Pancreas (tissue), 10 donors: ENCODE data around the gene CD34. TPM values are rescaled to one million over a fixed set of nuclear protein-coding genes. Genes with fewer than 3 reads are reported as not detected.
A peak's percentile ranks its signal among the peaks of the same experiment; 100 is the strongest.

ENCODE experiments used
- ATAC-seq, 4 donors: fragments of 200-7000 bp; cut with Tn5 transposase; one replicate each; pipeline versions ENCODE4 v1.8.0 to v1.9.1; 2020; ENCODE audit warnings: mild to moderate bottlenecking in 4 of 4, moderate library complexity in 4 of 4
- DNase-seq, 6 donors: peaks; one replicate each; pipeline ENCODE4 v3.0.0-alpha.2; 2020
- FAIRE-seq: peaks from 2 replicates; lab custom pipeline; 2012; peaks lifted over from hg19 to GRCh38; lab: Jason Lieb, UNC
- H3K27ac ChIP-seq, 4 donors: fragments of 200-600 bp; sonication (generic); 1 replicate in 3 of 4; 2 replicates in 1 of 4; pipeline versions ENCODE4 v1.5.0 to v1.8.0; 2020
- H3K27me3 ChIP-seq, 4 donors: fragments of 200-600 bp; one replicate each; pipeline ENCODE4 v1.8.0; 2021
- H3K36me3 ChIP-seq, 3 donors: fragments of 200-600 bp; sonication (generic) in 1 of 3; one replicate each; pipeline versions ENCODE4 v1.5.0 to v1.8.0; 2020 to 2021
- H3K4me1 ChIP-seq, 3 donors: fragments of 200-600 bp; one replicate each; pipeline ENCODE4 v1.8.0; 2021
- H3K4me3 ChIP-seq, 4 donors: fragments of 200-600 bp; sonication (generic) in 2 of 4; one replicate each; pipeline versions ENCODE4 v1.5.0 to v1.8.0; 2020 to 2021
- H3K9me3 ChIP-seq, 4 donors: fragments of 200-600 bp; one replicate each; pipeline ENCODE4 v1.8.0; 2021
- whole genome bisulfite sequencing, 2 donors: extraction: QIAGEN DNeasy Blood & Tissue Kit; methylation state at CpG; one replicate each; pipeline ENCODE4 v1.1.7; 2013; 5-methylcytosine and 5-hydroxymethylcytosine counted together
- intact Hi-C, 3 donors: fragments of 100-400 bp; cut with DNase I; formaldehyde crosslinking; loops; one replicate each; pipeline versions ENCODE4 v1.11.1 to v1.14.2; 2022
- polyA plus RNA-seq, 2 donors: library from polyadenylated mRNA; stranded (reverse); fragments of 200-250 nt; gene quantifications; one replicate each; pipeline ENCODE4 v1.2.3, GENCODE V29; 2013
- total RNA-seq, 6 donors: library from RNA; stranded (reverse); fragmentation: NEBNext Ultra II Directional in 4 of 6; extraction: Animal tissue kit (Norgen Biotek cat#: 25700) in 4 of 6; gene quantifications; one replicate each; pipeline versions ENCODE4 v1.2.1 to v1.2.4, GENCODE V29; 2021 to 2023
- TF ChIP-seq, protein P1 (sequence below), 4 donors: fragments of 200-600 bp; sonication (generic) in 3 of 4; IDR thresholded peaks; one replicate each; pipeline versions ENCODE4 v1.5.0 to v1.8.0; 2021; ENCODE audit warnings: antibody characterized with exemption in 4 of 4
- donor health status: healthy with polysubstance abuse.
- donor health status: DM: no; HTN: no; CAD: no; lungs with moderate emphysema.
- donor health status: DM: no; HTN: no; CAD: no.
- donor health status: control.
- donor health status: control.
- donor health status: Bipolar disorder and iron deficiency.
- donor health status: DM: yes; HTN: yes; CAD: no.
- donor health status: DM: no; HTN: no; CAD: no.
- donor health status: DM: no; HTN: no; CAD: no.
- donor health status: DM: yes; HTN: yes; CAD: no.

The CD34 gene
- total and polyA plus RNA-seq, 8 donors, result 5.2 to 11.9 (median 8.1) TPM

DNA sequence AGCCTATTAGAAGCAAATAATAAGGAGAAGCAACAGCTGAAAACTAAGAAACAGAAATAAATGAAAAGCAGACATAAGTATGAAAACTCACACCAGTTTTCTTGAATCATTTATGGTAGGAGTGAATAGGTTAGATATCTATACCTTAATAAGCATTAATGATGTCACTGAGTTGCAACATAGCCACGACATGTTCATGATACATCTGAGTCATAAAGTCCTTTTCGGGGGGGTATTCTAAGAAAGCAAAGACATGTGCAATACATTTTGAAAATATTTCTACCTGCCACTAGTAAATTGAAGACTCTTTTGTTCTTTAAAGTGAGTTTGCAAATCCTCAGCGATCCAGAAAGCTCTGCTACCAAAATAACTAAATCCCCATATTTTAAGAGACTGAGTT, 7.2 kb downstream of the CD34 start:
- ATAC-seq (no peak), DNase-seq (no peak), FAIRE-seq (no peak)
- Histone ChIP-seq H3K27me3 (peaks cover 0 to 2% (median 0%) of the 10 kb centered on the region in 4 donors), H3K9me3 (no peaks in the 10 kb centered on the region), H3K4me1 (no peaks in the 10 kb centered on the region), H3K4me3 (no peak overlapping the region), H3K27ac (no peak overlapping the region), H3K36me3 (no peaks in the 10 kb centered on the region)
- TF ChIP-seq, protein P1, sequence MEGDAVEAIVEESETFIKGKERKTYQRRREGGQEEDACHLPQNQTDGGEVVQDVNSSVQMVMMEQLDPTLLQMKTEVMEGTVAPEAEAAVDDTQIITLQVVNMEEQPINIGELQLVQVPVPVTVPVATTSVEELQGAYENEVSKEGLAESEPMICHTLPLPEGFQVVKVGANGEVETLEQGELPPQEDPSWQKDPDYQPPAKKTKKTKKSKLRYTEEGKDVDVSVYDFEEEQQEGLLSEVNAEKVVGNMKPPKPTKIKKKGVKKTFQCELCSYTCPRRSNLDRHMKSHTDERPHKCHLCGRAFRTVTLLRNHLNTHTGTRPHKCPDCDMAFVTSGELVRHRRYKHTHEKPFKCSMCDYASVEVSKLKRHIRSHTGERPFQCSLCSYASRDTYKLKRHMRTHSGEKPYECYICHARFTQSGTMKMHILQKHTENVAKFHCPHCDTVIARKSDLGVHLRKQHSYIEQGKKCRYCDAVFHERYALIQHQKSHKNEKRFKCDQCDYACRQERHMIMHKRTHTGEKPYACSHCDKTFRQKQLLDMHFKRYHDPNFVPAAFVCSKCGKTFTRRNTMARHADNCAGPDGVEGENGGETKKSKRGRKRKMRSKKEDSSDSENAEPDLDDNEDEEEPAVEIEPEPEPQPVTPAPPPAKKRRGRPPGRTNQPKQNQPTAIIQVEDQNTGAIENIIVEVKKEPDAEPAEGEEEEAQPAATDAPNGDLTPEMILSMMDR (IDR thresholded peaks at IDR 0.05), result no peak
- intact Hi-C loops, result no loop called here
- WGBS, 2 donors, result 75 to 81% methylated on average over 3 of the region's 3 CpGs

DNA sequence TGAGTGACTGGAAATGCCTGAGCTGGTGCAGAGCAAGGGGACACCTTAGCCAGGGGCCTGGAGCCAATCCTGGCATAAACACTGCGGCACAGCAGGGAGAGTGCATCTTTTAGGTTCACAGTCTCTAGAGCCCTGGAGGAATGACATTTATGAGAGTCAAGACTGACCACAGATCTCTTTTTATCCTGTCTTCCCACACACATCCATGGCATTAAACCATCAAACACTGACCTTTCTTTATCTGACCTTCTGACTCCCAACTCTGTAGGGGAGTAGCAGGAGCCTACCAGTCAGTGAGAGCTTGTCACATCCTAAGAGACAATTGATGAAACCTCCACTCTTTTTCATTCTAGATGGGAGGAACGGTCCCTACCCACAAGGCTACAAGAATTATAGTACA, 7.9 kb downstream of the CD34 start:
- Histone ChIP-seq H3K4me3 (no peak overlapping the region), H3K27ac (no peak overlapping the region), H3K27me3 (peaks cover 0 to 2% (median 0%) of the 10 kb centered on the region in 4 donors), H3K36me3 (no peaks in the 10 kb centered on the region), H3K9me3 (no peaks in the 10 kb centered on the region), H3K4me1 (no peaks in the 10 kb centered on the region)
- no peak for DNase-seq
- WGBS, 2 donors, result 76% methylated on average over 2 of the region's 2 CpGs
- no peak for ATAC-seq
- FAIRE-seq, result no peak
- TF ChIP-seq, protein P1 (IDR thresholded peaks at IDR 0.05), result no peak
- intact Hi-C loops, result no loop called here

DNA sequence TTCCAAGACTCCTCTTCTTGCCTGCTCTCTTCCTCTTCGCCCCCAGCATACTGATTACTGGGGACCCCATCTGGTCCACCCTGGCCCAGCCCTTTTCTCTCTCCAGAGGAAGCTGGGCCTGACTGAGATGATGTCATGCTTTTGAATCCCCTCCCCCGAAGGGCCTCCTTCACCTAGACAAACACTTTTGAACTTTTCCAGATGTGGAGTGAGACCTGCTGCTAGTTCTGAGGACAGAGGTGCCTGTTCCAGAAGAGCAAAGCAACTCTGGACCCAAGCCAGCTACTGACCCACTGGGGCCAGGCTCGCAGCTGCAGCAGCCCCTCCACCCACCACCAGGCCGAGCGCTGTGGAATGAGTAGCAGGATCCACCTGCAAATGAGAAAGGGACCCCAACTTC, 8.4 kb downstream of the CD34 start:
- no peak for FAIRE-seq
- TF ChIP-seq, protein P1 (IDR thresholded peaks at IDR 0.05), result no peak
- Histone ChIP-seq H3K9me3 (no peaks in the 10 kb centered on the region), H3K27me3 (peaks cover 0 to 2% (median 0%) of the 10 kb centered on the region in 4 donors), H3K27ac (no peak overlapping the region), H3K4me1 (no peaks in the 10 kb centered on the region), H3K36me3 (no peaks in the 10 kb centered on the region), H3K4me3 (no peak overlapping the region)
- no peak for ATAC-seq
- intact Hi-C loops, result no loop called here
- DNase-seq, result peak in 1 of 6 donors; percentile 36
- 75 to 84% methylated on average over 5 of the region's 5 CpGs for WGBS, 2 donors

DNA sequence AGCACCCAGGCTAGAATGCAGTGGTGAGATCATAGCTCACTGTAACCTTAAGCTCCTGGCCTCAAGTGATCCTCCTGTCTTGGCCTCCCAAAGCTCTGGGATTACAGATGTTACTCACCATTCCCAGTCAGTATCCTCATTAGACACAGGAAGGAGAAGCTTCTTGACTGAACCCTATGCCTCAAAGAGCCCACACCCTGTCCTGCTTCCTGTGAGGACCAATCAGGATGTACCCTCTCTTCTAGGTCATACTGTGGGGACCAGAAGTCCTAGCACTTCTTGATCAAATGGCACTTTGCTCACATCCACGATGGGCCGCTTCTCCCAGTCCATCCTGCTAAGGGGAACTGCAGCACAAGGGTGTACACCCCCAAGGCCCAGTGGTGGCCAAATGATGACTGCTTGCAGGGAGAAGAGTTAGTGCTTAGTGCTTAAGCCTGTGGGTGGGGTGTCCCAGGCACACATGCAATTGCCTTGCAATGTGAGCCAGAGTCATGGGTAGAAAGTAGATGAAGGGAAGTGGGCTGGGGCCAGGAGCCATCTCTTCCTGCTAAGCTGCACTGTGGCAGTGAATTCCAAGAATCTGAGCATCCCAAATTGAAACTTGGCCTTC, 9.8 kb downstream of the CD34 start:
- DNase-seq, result no peak

DNA sequence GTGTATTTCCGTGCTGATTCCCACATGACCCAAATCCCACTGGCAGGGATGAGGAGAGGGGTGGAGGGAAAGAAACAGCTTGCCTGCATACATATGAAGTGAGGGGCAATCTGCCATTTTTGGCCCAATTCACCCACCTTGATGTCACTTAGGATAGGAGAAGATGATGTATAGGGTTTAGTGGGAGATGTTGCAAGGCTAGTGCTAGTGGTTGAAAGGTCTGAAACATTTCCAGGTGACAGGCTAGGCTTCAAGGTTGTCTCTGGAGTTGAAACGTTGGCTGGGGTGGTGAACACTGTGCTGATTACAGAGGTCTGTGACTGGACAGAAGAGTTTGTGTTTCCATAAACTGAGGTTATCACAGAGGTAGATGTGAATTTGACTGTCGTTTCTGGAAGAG, 12.1 kb downstream of the CD34 start:
- Histone ChIP-seq H3K4me3 (no peak overlapping the region), H3K4me1 (no peaks in the 10 kb centered on the region), H3K9me3 (no peaks in the 10 kb centered on the region), H3K27me3 (no peaks in the 10 kb centered on the region), H3K27ac (no peak overlapping the region), H3K36me3 (no peaks in the 10 kb centered on the region)
- TF ChIP-seq, protein P1 (IDR thresholded peaks at IDR 0.05), result no peak
- FAIRE-seq (no peak), DNase-seq (no peak), ATAC-seq (no peak)
- intact Hi-C loops, result no loop called here
- 37% methylated on average over 3 of the region's 3 CpGs for WGBS, 2 donors

More for the DNA sequence above, 9.8 kb downstream of the CD34 start:
- no peak for ATAC-seq
- Histone ChIP-seq H3K4me3 (no peak overlapping the region), H3K4me1 (no peaks in the 10 kb centered on the region), H3K27ac (no peak overlapping the region), H3K9me3 (no peaks in the 10 kb centered on the region), H3K36me3 (no peaks in the 10 kb centered on the region), H3K27me3 (no peaks in the 10 kb centered on the region)
- FAIRE-seq, result no peak
- 85 to 97% methylated on average over 2 of the region's 2 CpGs for WGBS, 2 donors
- intact Hi-C loops, result no loop called here
- TF ChIP-seq, protein P1 (IDR thresholded peaks at IDR 0.05), result no peak
